Neural cell (in vitro differentiated cells): ENCODE data around the gene TTC21A. TPM values are rescaled to one million over a fixed set of nuclear protein-coding genes. Genes with fewer than 3 reads are reported as not detected.

Source experiments
- H2AFZ ChIP-seq: fragments of 200-600, 300-800 bp; sonication (generic), shearing (Covaris generic); 2 replicates; pipeline ENCODE4 v1.6.0; 2014; ENCODE audit warnings: low read depth, mild to moderate bottlenecking, antibody characterized with exemption, low read length, moderate library complexity
- H3F3A ChIP-seq: fragments of 200-600 bp; shearing (Covaris generic); 2 replicates; pipeline ENCODE4 v1.6.1; 2016; ENCODE audit warnings: mild to moderate bottlenecking, moderate library complexity, mixed read lengths, antibody characterized with exemption, low read length; ENCODE audit not compliant: insufficient read depth, poor library complexity, severe bottlenecking
- H3K27ac ChIP-seq: fragments of 200-600, 300-800 bp; sonication (generic), shearing (Covaris generic); 2 replicates; pipeline ENCODE4 v1.5.1; 2014; ENCODE audit warnings: mild to moderate bottlenecking, low read length, moderate library complexity
- H3K27me3 ChIP-seq: fragments of 300-800, 200-600 bp; sonication (generic), shearing (Covaris generic); 2 replicates; pipeline ENCODE4 v1.6.0; 2014; ENCODE audit warnings: mild to moderate bottlenecking, low read depth, low read length, moderate library complexity; ENCODE audit not compliant: insufficient read depth
- H3K36me3 ChIP-seq: fragments of 300-800, 200-600 bp; sonication (generic), shearing (Covaris generic); 2 replicates; pipeline ENCODE4 v1.5.1; 2014; ENCODE audit warnings: mild to moderate bottlenecking, antibody characterized with exemption, low read length, moderate library complexity; ENCODE audit not compliant: insufficient read depth
- H3K4me2 ChIP-seq: fragments of 300-800, 200-600 bp; sonication (generic), shearing (Covaris generic); 2 replicates; pipeline ENCODE4 v1.6.0; 2014; ENCODE audit warnings: mild to moderate bottlenecking, low read length
- H3K4me3 ChIP-seq: fragments of 300-800, 200-600 bp; sonication (generic), shearing (Covaris generic); 2 replicates; pipeline ENCODE4 v1.5.1; 2014; ENCODE audit warnings: mild to moderate bottlenecking, low read length, moderate library complexity
- H3K79me2 ChIP-seq: fragments of 200-600 bp; shearing (Covaris generic); replicated peaks from 2 replicates; pipeline ENCODE4 v1.6.0; 2014; ENCODE audit warnings: mild to moderate bottlenecking, low read length, moderate library complexity; ENCODE audit not compliant: insufficient read depth
- H3K9ac ChIP-seq: fragments of 300-800, 200-600 bp; sonication (generic), shearing (Covaris generic); 2 replicates; pipeline ENCODE4 v1.6.1; 2016; ENCODE audit warnings: mild to moderate bottlenecking, low read length, mixed read lengths
- H3K9me2 ChIP-seq: fragments of 200-600 bp; shearing (Covaris generic); 2 replicates; pipeline ENCODE4 v1.6.1; 2016; ENCODE audit warnings: mild to moderate bottlenecking, low read length, mixed read lengths; ENCODE audit not compliant: insufficient read depth
- H3K9me3 ChIP-seq: fragments of 200-600, 300-800 bp; sonication (generic), shearing (Covaris generic); 2 replicates; pipeline ENCODE4 v1.6.1; 2016; ENCODE audit warnings: mild to moderate bottlenecking, mixed run types, low read length, moderate library complexity, mixed read lengths
- H4K20me1 ChIP-seq: fragments of 200-600 bp; shearing (Covaris generic); 2 replicates; pipeline ENCODE4 v1.6.1; 2016; ENCODE audit warnings: mild to moderate bottlenecking, mixed run types; ENCODE audit not compliant: insufficient read depth
- CTCF ChIP-seq: fragments of 450-650 bp; IDR thresholded peaks from 2 replicates; pipeline ENCODE4 v1.5.1; 2014; ENCODE audit warnings: antibody characterized with exemption, mild to moderate bottlenecking, moderate library complexity; ENCODE audit not compliant: poor library complexity, severe bottlenecking
- EP300 ChIP-seq: fragments of 450-650 bp; conservative IDR thresholded peaks from 2 replicates; pipeline ENCODE4 v1.6.1; 2014; ENCODE audit warnings: antibody characterized with exemption, mild to moderate bottlenecking, moderate library complexity; ENCODE audit not compliant: poor library complexity, severe bottlenecking
- EZH2 ChIP-seq: fragments of 200-600, 300-800 bp; shearing (Covaris generic), sonication (generic); IDR thresholded peaks from 2 replicates; pipeline ENCODE4 v1.6.1; 2014; ENCODE audit warnings: antibody characterized with exemption, low read length, borderline replicate concordance, mild to moderate bottlenecking; ENCODE audit not compliant: insufficient read depth, poor library complexity, severe bottlenecking
- MXI1 ChIP-seq: fragments of 450-650 bp; conservative IDR thresholded peaks from 2 replicates; pipeline ENCODE4 v1.6.1; 2014; ENCODE audit warnings: antibody characterized with exemption, mild to moderate bottlenecking; ENCODE audit not compliant: poor library complexity, severe bottlenecking
- POLR2AphosphoS5 ChIP-seq: IDR thresholded peaks from 2 replicates; pipeline ENCODE4 v1.6.1; 2012
- RAD21 ChIP-seq: fragments of 450-650 bp; conservative IDR thresholded peaks from 2 replicates; pipeline ENCODE4 v1.6.1; 2014; ENCODE audit warnings: antibody characterized with exemption, mild to moderate bottlenecking, moderate library complexity
- REST ChIP-seq: IDR thresholded peaks from 2 replicates; pipeline ENCODE4 v1.6.1; 2012; ENCODE audit warnings: borderline replicate concordance
- SMC3 ChIP-seq: fragments of 450-650 bp; conservative IDR thresholded peaks from 2 replicates; pipeline ENCODE4 v1.6.1; 2014; ENCODE audit warnings: antibody characterized with exemption, mild to moderate bottlenecking, moderate library complexity; ENCODE audit not compliant: poor library complexity
- TAF1 ChIP-seq: IDR thresholded peaks from 2 replicates; pipeline ENCODE4 v1.6.1; 2012; ENCODE audit warnings: low read depth
- polyA plus RNA-seq: library from polyadenylated mRNA; depleted of rRNA; stranded (reverse); fragments of >200 nt; gene quantifications from 2 replicates; pipeline ENCODE4 v1.2.3, GENCODE V29; 2014

The TTC21A gene
- polyA plus RNA-seq, 1 donor from 2014 or later: 6.2 TPM

GRCh38 chr3:39165518-39165917 lies 58.0 kb downstream of the TTC21A start:
- no peaks in the 10 kb centered on the region for H3K9me3 ChIP-seq
- H2AFZ ChIP-seq: no peak overlapping the region
- H3K4me3 ChIP-seq: no peak overlapping the region
- H3K27ac ChIP-seq: no peak overlapping the region
- no peaks in the 10 kb centered on the region for H3K9me2 ChIP-seq
- H3K36me3 ChIP-seq: no peaks in the 10 kb centered on the region
- no peak for TF ChIP-seq SMC3
- no peak for TF ChIP-seq CTCF
- no peak for TF ChIP-seq POLR2AphosphoS5
- TF ChIP-seq TAF1: no peak
- no peak for TF ChIP-seq EP300
- TF ChIP-seq EZH2: no peak
- TF ChIP-seq MXI1: no peak
- TF ChIP-seq REST: no peak
- no peak for TF ChIP-seq RAD21
- H3K27me3 ChIP-seq: no peaks in the 10 kb centered on the region
- H3K79me2 ChIP-seq: no peaks in the 10 kb centered on the region
- no peaks in the 10 kb centered on the region for H3F3A ChIP-seq
- no peak overlapping the region for H3K9ac ChIP-seq
- no peak overlapping the region for H3K4me2 ChIP-seq
- no peaks in the 10 kb centered on the region for H4K20me1 ChIP-seq

- H3K27ac ChIP-seq: no peak overlapping the region
- no peak overlapping the region for H3K9ac ChIP-seq
- H3K4me2 ChIP-seq: no peak overlapping the region
These were observed 58.7 kb downstream of the TTC21A start for GRCh38 chr3:39166134-39166710.

More at GRCh38 chr3:39166134-39166710, 58.7 kb downstream of the TTC21A start:
- Histone ChIP-seq H3K79me2 (no peaks in the 10 kb centered on the region), H2AFZ (no peak overlapping the region), H3K36me3 (no peaks in the 10 kb centered on the region), H3K9me2 (no peaks in the 10 kb centered on the region), H4K20me1 (no peaks in the 10 kb centered on the region), H3K9me3 (no peaks in the 10 kb centered on the region), H3K4me3 (no peak overlapping the region), H3F3A (no peaks in the 10 kb centered on the region), H3K27me3 (no peaks in the 10 kb centered on the region)
- TF ChIP-seq MXI1: no peak
- no peak for TF ChIP-seq EZH2
- no peak for TF ChIP-seq TAF1
- no peak for TF ChIP-seq REST
- TF ChIP-seq SMC3: no peak
